NCI-H2107 treated with DMSO at 0.1 percent for 48 hours (cell line): ENCODE measurements around the gene ZNF586.
"Not testable (repeated sequence)": the region's sequence is repeated elsewhere in the genome, so short reads cannot be mapped to it uniquely, and the experiment has no call there.

ENCODE experiments used
- DNase-seq: peaks from one replicate; lab custom pipeline; 2025; ENCODE audit not compliant: unreplicated experiment; lab: John Stamatoyannopoulos, UW

The ZNF586 gene

DNA sequence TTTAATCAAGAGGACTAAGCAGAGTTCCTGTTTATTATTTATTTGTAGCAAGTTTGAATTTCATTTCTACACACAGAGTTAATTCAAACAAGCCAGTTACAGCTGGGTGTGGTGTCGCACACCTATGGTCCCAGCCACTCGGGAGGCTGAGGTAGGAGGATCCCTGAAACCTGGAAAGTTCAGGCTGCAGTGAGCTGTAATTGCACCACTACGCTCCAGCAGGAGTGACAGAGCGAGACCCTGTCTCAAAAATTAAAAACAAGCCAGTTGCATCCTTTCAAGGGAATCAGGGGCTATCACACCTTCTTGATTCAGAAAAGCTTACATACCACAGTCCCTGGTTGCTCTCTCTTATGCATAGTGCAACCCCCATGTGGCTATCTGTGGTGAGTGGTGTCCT is 19.8 kb downstream of the ZNF586 start:
- no peak for DNase-seq

- not testable (repeated sequence) for DNase-seq
Measured at GRCh38 chr19:57796580-57796979, 27.1 kb downstream of the ZNF586 start.

GRCh38 chr19:57800696-57801095 is 31.2 kb downstream of the ZNF586 start:
- DNase-seq: no peak

GRCh38 chr19:57802269-57802668 is 32.8 kb downstream of the ZNF586 start:
- no peak for DNase-seq

- no peak for DNase-seq
Measured at GRCh38 chr19:57803265-57803593, 33.8 kb downstream of the ZNF586 start.

DNA sequence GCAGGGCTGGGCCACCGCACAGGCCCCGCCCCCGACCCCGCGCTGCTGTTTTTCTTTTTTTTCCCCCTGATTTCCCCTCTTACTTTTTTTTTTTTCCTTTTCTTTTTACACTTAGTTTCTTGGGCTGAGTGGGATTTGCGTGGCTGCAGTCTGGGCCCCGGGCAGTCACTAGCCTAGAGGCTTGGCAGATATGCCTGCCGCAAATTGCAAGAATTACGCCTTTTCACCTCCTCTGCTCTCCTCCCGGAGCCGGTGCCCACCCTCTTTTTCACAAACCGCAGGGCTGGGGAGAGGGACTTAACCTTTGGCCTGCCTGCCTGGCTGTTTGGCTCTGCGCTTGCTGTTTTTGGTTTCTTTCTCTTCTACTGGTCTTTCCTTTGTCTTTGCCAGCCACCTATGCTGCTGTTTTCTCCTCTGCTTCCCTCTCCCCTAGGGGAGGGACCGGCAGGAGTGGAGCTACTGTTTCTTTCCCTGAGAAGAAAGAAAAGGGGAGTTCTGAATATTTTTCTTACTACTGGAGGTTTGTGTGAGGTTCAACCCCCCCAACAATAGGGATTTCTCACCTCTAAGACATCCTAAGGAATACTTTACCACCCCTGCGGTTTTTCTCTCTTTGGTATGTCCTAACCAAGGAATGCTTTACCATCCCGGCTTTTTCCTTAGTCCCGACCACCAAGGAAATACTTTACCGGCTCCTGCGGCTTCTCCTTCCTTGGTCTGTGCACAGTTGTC is 34.3 kb downstream of the ZNF586 start:
- no peak for DNase-seq

DNA sequence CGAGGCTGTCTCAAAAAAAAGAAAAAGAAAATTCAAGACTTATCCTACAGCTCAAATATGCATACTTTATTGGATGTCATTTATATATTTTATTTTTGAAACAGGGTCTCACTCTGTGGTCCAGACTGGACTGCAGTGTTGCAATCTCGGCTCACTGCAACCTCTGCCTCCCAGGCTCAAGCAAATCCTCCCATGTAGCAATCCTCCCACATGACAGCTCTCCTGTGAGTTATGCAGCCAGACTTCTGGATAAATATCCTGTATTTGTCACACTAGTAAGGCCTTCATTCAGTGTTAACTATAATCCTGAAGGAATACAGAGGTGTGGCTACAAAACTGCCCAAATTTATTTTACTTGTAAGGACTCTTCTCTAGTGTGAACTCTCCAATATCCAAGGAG is 38.1 kb downstream of the ZNF586 start:
- DNase-seq: no peak

- DNase-seq: not testable (repeated sequence)
Measured at GRCh38 chr19:57810410-57811295, 41.2 kb downstream of the ZNF586 start.

DNA sequence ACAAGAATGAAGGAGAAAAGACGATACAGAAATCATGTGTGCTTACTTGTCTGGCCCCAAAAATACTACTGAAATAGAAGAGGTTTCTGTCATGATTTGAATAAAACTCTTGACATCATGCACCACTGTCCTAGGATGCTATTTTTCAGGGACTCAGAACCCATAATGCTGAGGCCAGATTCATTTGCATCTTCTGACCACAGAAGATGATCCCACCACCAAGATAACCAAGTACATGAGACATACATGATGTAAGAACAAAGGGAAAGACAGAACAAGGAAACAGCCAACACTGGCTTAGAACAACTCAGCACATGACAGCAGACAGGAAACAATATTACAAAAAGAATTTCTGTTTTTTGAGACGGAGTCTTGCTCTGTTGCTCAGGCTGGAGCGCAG is 42.8 kb downstream of the ZNF586 start:
- no peak for DNase-seq

DNA sequence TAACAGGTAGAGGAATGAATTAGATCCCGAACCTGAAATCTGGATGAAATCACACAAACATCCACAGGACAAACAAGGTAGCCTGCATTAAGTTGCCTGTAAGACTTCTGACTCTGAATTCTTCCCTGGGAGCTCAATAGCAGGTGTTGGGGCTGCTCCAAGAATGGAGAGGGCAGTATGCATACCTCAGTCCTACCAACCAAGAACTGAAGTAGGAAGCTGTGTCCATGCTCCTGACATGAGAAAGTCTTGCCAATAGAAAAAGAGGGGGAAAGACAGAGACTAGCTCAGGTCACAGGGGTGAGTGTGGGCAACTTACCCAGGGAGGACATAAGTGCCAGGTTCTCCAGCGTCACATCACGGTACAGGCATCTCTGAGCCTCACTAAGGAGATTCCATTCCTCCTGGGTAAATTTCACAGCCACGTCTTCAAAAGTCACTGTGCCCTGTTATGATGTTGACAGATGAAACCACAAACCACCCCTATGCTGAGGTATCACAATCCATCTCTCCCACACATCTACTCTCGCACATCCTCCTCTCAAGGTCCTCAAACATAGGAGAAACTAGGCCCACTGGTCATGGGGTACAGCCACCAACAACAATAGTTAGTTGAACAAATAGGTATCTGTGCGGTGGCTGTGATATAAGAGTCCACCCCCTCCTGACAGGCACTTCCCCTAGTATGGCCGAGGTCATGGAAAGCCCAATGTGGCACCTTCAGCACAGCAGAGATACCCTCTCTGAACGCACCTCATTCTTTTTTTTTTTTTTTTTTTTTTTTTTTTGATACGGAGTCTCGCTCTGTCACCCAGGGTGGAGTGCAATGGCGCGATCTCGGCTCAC is 43.7 kb downstream of the ZNF586 start:
- not testable (repeated sequence) for DNase-seq

- no peak for DNase-seq
Measured at GRCh38 chr19:57813919-57814504, 44.5 kb downstream of the ZNF586 start.

DNA sequence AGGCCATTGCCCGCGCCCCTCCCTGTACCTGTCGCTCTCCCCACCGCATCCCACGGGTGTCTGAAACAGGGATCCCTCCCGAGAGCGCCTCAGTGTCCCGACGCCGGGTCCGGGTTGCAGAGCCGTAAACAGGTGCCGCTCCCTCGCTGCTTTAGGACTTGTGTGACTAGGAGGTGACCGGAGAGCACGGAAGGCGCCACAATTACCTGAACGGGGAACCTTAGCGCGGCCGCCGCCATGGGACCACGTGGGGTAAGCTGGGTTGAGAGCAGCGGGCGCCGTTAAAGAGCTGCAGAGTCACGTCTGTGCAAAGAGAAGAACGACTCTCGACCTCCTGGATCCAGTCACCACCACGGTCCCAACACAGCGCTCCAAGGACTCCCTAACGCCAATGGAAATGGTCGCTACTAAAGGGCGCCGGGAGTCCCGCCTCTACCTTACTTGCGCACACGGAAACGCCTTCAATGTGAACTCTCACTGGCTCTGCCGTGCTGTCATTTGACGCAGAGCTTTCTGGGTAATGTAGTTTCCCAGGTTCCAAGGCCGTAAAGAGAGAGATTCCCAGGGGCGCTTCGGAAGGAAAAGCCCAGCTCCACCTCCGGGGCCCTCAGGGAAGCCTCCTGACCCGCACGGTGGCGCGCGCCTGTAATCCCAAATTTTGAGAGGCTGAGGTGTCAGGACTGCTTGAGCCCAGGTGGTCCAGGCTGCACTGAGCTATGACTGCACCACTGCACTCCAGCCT is 45.2 kb downstream of the ZNF586 start, which contains the start of gene ZNF552:
ZNF552 (minus strand) TSS at position 409 of the 742 bp plus-strand sequence; CDS start at position 239, 170 bp downstream.
- peak; percentile 88 for DNase-seq

- DNase-seq: no peak
Measured at GRCh38 chr19:57815247-57816075, 46.0 kb downstream of the ZNF586 start.

DNA sequence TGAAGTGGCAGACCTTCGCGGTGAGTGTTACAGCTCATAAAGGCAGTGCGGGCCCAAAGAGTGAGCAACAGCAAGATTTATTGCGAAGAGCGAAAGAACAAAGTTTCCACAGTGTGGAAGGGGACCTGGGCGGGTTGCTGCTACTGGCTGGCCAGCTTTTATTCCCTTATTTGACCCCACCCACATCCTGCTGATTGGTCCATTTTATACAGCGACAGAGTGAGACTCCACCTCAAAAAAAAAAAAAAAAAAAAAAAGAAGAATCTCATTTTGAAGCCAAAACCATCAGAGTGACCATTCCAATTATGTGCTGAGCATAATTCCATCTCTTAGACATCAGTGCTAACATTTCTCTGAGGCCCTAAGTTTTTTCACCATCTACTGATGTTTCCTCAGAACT is 47.2 kb downstream of the ZNF586 start:
- DNase-seq: no peak

- DNase-seq: no peak
Measured at GRCh38 chr19:57817976-57818375, 48.5 kb downstream of the ZNF586 start.

DNA sequence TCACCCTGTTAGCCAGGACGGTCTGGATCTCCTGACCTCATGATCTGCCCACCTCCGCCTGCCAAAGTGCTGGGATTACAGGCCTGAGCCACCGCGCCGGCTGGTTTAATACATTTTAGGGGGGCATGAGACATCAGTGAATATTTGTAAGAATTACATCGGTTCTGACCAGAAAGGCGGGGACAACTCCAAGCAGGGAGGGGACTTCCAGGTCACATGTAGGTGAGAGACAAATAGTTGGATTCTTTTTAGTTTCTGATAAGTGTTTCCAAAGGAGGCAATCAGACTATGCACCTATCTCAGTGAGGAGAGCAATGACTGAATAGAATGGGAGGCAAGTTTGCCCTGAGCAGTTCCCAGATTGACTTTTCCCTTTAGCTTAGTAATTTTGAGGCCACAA is 48.9 kb downstream of the ZNF586 start:
- no peak for DNase-seq

GRCh38 chr19:57819475-57820148 is 50.1 kb downstream of the ZNF586 start:
- peak; percentile 81 for DNase-seq

DNA sequence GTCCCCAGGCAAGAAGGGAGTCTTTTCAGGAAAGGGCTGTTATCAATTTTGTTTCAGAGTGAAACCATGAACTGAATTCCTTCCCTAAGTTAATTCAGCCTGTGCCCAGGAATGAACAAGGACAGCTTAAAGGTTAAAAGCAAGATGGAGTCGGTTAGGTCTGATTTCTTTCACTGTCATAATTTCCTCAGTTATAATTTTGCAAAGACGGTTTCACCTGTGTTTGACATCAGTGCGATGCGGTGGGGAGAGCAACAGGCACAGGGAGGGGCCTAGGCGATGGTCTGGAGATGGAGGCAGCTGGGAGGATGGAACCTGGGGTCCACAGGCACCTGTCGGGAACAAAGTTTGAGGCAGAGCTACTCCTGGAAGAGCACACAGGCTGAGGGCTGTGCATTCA is 51.1 kb downstream of the ZNF586 start:
- DNase-seq: no peak

- not testable (repeated sequence) for DNase-seq
Measured at GRCh38 chr19:57821095-57821494, 51.6 kb downstream of the ZNF586 start.
